GM19238 (cell line): Measurements from ENCODE around the gene FAM78B.
A peak's percentile ranks its signal among the peaks of the same experiment; 100 is the strongest.

ENCODE experiments used
- DNase-seq: peaks from one replicate; pipeline ENCODE4 v3.0.0; 2011; ENCODE audit warnings: low spot score; ENCODE audit not compliant: insufficient read length

The FAM78B gene

DNA sequence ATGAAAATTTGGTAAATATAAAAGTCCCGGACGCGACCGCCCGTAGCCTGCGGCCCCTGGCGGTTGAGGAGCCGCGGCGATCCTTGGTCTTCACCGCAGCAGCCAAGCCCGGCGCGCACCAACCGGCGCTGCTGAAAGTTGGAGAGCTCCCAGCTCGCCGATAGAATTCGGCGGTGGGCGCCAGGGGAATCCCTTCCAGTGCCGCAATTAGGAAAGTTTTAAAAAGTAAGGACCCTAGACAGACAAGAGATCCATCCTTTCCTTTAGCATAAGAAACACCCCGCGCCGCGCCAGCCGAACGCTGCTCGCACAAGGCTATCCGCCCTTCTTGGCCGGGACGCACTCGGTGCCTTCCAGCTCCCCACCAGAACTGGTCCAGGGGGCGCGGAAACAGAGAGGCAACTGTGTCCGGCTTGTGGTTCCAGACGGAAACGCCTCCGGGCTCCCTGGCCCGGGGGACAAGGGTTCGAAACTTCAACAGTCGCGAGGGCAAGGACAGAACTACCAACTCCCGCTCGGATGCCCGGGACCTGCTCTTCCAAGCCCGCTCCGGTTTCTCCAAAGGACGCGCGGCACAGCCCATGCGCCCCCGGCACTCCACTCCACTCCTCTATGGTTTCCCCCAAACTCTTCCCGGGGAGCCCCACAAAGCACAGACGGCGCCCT, 1.7 kb downstream of the FAM78B start:
- peak; percentile 36 for DNase-seq

GRCh38 chr1:166164646-166164994, 2.2 kb downstream of the FAM78B start:
- DNase-seq: no peak

DNA sequence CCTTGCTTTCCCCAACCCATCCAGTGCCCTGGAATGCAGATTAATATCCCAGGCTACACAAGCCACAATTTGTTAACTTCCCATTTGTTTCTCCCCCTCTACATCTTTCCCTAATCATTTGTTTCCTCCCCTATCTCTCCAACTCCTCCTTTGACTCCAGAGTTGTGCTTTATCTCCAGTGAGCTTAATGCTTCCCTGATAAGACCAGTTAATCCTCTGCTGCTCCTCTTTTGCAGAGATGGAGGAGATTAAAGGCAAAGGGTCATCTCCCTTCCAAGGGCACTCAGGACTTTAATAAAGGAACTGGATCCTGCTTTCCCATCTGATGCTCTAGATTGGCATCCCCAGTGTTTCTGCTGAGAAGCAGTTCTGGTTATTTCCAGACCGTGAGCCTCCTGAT, 7.1 kb downstream of the FAM78B start:
- no peak for DNase-seq

GRCh38 chr1:166156674-166157073, 10.1 kb downstream of the FAM78B start:
- DNase-seq: no peak

DNA sequence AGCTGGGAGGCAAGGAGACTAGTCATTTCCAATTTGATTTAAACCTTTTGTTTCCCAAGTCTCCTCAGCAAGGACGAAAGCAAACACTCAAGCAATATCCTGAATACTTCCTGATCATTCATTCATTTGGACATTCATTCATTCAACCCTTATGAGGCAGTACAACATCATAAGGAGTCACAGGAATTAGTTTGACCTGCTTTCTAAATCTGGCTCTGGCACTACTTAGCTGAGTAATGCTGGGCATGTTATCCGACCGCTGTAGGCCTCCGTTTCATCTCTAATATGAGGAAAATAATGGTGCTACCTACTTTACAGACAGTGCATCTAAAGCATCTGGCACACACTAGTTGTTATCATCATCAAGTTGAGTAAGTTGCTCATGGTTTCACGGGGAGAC, 11.7 kb downstream of the FAM78B start:
- DNase-seq: no peak

- DNase-seq: no peak
Measured at GRCh38 chr1:166153525-166154314, 13.1 kb downstream of the FAM78B start.

GRCh38 chr1:166152978-166153377, 13.8 kb downstream of the FAM78B start:
- no peak for DNase-seq

DNA sequence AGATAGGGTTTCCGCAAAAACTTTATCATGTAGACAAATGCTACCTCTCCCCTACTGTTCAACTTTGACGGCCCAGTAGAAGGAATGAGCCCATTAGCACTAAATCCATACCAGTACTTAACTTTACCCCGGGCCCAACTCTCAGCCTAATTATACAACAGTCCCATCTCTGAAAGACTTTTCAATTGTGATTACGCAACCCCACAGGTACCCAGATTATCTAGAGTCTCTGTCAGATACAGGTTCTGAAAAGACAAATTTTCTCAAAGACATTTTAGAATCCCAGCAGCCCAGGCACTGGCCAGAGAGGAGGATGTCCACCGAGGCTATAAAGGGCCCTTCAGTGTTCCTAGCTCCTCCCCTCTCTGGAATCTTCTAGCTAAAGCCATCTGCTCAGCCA, 15.0 kb downstream of the FAM78B start:
- DNase-seq: no peak

- DNase-seq: no peak
Measured at GRCh38 chr1:166145499-166145898, 21.3 kb downstream of the FAM78B start.

GRCh38 chr1:166141969-166142368, 24.8 kb downstream of the FAM78B start:
- DNase-seq: no peak

DNA sequence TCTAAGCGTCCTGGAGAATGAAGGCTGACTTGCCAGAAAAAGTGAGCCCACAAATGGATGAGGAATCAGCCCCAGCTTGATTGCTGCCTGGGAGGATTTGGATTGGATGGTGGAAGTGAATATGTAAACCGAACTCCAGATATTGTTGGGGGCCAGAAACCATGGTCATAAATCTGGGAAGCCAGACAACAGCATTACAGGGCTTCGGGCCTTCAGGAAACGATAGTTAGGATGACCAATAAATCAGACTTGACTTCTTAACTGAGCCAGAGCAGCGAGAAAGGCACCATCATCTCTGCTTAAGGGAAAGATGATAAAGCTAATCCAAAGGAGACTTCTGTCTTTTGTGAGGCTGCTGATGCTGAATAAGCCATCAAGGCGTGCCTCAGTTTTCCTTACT, 26.6 kb downstream of the FAM78B start:
- no peak for DNase-seq

- no peak for DNase-seq
Measured at GRCh38 chr1:166139735-166140134, 27.1 kb downstream of the FAM78B start.

- DNase-seq: no peak
Measured at GRCh38 chr1:166136699-166137401, 30.0 kb downstream of the FAM78B start.

- DNase-seq: no peak
Measured at GRCh38 chr1:166136222-166136621, 30.6 kb downstream of the FAM78B start.

GRCh38 chr1:166133857-166134256, 32.9 kb downstream of the FAM78B start:
- no peak for DNase-seq

GRCh38 chr1:166133276-166133841, 33.4 kb downstream of the FAM78B start:
- no peak for DNase-seq

GRCh38 chr1:166132496-166132895, 34.3 kb downstream of the FAM78B start:
- no peak for DNase-seq

GRCh38 chr1:166129006-166129405, 37.8 kb downstream of the FAM78B start:
- no peak for DNase-seq

DNA sequence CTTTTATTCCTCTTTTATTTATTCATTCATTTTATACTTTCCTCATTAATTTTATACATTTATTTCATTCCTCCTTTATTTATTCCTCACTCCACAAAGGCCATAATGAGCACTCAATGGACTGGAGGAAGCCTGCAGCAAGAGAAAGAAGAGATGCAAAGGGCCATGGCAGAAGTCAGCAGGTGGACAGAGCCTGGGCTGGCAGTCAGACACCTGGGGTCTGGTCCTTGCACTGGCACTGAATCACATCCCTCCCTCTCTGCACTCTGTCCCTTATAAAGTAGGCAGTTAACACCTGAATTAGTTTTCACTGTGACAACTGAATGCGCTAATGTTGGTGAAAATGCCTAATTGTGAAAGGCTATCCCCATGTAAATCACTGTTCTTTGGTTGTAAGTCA, 38.6 kb downstream of the FAM78B start:
- no peak for DNase-seq

DNA sequence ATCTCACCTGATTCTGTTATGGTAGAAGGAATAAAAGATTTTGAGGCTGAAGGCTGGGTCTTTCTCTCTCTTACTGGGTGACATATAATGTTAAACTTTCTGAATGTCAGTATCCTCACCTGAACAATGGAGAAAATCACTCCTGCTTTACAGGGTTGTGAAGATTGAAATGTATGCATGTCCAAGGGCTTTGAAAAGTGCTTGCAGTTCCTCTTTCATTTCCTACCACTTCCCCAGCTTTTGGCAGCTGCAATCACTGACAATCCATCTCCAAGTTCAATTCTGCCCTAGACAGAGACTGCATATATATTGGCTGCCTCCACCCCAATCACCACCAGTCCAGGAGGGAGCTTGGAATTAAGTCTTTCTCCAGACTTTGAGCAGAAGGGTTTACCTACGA, 39.8 kb downstream of the FAM78B start:
- no peak for DNase-seq

DNA sequence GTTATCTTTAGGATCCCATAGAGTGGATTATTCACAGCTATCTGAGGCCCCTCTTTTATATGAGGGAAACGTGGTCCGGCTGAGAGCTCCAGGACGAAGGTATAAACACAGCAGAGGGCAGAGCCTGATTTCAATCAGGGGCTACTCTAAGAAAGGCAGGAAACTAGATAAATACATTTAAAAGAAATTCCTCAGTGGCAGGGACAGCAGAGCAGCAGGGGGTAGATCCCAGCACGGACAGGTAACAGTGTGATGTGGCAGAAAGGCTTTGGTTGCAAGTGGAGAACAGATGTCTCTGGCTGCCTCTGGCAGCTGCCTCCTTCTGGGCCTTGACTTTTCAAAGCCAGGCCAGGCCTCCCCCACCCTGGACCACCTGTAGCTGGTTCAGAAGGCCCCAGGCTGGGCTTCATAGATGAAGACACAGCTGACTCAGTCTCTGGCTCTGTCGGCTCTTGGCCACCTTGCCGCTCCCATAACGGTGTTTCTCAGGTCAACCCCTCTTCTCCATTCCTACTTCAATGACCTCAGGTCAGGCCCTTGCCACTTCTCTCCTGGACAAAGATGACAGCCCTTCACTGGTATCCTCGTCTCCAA, 43.8 kb downstream of the FAM78B start:
- DNase-seq: no peak

DNA sequence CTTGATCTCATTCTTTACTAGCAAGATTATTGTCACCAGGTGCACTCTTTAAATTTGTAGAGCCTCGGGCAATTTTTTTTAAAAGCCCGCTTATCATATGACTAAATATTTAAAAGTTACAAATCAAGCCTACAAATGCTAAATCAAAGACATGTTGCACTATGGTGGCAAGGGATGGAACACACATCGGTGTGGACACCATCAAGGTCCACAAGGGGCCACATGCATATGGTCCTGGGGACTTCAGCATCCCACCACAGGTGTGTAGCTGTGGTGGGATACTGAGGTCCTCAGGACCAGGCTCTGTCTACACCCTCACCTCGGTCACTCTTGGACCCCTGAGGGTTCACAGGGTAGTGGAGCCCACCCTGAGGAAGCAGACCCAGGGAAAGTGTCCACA, 45.8 kb downstream of the FAM78B start:
- DNase-seq: no peak
